HUDEP-2 (cell line): ENCODE results near the gene POLN.

ENCODE experiments used
- DNase-seq, 76 experiments: peaks; one replicate each; lab custom pipeline; 2025; ENCODE audit not compliant: unreplicated experiment in 76 of 76; lab: John Stamatoyannopoulos, UW

Gene POLN

GRCh38 chr4:2062808-2063524 lies 179.0 kb downstream of the POLN start:
- DNase-seq, result no peak

DNA sequence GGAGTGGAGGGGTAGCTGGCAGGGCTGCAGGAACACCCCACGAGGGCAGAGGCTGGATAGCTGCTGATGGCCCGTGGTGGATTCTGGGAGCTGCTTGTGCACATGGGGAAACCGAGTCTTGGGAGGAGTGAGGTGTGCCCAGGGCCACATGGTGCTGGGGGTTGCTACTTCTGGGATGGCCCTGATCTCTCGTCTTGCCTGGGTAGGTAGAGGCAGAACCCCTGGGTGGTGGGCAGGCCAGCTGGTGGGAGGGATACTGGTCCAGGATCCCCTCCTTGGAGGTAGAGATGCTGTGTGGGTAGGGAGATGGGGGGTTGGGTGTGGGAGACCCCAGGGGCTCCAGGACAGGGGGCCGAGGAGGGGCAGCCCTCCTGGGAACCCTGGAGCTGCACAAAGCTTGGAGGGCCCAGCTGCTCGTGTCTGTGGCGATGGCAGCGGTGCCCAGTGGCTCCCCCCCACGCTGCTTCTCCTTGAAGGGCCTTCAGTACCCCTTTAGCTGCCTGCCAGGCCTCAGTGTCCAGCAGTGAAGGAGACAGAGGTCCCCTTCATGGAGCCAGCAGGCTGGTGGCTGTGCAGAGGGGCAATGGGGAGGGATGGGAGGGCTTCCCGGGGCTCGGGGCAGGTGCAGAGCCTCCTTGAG lies 179.6 kb downstream of the POLN start:
- DNase-seq, result no peak

- DNase-seq, result no peak
Measured at GRCh38 chr4:2061186-2062131, 180.5 kb downstream of the POLN start.

- DNase-seq, result no peak
Measured at GRCh38 chr4:2060611-2061185, 181.2 kb downstream of the POLN start.

- no peak for DNase-seq
Measured at GRCh38 chr4:2059726-2060602, 182.0 kb downstream of the POLN start.

- peak in 10 of 76 experiments; percentile 3 to 57 (median 18) for DNase-seq
Measured at GRCh38 chr4:2059046-2059725, 182.7 kb downstream of the POLN start, which contains the start of gene NAT8L. TSS of gene NAT8L (plus strand) at chr4:2059327. CDS start at chr4:2059512, 185 bp downstream.

DNA sequence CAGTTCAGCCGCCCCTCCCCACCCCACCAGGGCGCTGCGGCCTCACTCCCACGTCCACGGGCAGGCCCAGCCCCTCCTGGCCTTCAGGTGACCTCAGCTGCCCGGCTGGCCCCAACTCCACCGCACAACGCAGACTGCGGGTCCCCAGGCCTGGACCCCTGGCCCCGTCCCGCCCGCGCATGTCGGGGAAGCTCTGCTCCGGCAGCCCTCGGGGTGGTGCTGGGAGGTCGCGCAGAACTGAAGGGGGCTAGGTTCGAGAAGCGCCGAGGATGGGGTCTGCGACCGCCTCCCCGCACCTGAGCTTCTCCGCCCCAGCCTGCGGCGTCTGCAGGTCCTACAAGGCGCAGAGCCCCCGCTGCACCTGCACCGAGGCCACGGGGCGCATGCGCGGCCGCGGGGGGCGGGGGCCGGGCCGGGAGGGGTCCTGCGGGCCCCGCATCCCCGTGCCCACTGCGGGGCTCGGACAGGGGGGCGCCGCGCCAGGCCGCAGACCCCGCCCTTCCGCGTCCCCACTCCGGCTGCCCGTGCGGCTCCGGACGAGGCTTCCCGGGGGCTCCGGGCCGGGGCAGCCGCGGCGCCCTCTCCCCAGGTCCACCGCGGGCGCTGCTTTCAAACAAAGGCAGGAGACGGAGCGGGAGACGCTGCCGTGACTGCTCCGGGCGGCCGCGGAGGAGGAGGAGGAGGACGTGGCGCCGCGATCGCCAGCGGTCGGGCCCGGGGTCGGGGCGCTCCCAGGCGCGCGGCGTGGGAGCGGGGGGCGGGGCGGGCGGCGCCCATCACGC lies 183.5 kb downstream of the POLN start:
- peak in 2 of 76 experiments; percentile 7 to 29 for DNase-seq

GRCh38 chr4:2057382-2058065 lies 184.4 kb downstream of the POLN start:
- DNase-seq, result no peak

GRCh38 chr4:2054217-2054616 lies 187.7 kb downstream of the POLN start:
- no peak for DNase-seq

DNA sequence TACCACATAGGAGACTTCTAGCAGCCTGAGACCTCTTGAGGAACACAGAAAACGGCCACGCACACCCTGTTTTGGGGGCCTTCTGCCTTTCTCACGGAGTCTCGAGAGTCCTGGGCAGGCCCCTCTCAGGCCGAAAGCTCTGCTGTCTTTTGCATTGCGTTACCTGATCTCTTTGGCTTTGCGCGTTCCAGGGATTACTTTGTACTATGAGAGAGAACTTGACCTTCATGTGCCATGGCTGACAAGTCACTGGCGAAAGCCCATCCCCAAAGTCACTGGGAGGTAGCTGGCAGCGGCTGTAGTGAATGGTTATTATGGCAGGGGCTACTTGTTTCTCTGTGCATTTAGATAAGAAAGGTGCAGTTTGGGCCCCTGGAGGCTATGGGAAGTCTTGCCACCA lies 190.8 kb downstream of the POLN start:
- no peak for DNase-seq

DNA sequence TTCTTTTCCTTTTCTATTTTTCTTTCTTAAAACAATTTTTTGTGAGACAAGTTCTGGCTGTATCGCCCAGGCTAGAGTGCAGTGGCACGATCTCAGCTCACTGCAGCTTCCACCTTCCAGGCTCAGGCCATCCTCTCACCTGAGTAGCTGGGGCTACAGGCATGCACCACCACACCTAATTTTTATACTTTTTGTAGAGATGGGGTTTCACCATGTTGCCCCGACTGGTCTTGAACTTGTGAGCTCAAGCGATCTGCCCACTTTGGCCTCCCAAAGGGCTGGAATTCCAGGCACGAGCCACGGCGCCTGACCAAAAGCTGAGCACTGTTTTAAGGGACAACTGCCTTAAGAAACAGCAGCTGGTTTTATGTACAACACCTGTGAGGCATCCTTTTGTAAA lies 192.1 kb downstream of the POLN start:
- no peak for DNase-seq

DNA sequence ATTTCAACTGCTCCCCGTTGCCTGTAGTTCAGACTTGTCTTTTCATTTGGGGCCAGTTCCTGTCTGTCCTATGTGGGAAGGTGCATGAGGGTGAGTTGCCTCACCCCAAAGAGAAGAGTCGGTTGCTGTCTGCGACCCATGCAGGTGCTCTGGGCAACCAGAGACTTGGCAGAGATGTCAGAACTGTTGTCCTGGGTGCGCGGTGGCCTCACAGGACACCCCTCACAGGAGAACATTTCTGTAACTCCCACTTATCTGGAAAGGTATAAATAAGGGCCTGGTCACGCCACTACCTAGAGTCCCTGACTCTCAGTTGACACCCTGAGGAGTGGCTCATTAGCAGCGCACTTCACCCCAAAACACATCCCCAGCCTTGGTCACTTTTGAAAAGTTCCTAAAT lies 192.5 kb downstream of the POLN start:
- DNase-seq, result no peak

DNA sequence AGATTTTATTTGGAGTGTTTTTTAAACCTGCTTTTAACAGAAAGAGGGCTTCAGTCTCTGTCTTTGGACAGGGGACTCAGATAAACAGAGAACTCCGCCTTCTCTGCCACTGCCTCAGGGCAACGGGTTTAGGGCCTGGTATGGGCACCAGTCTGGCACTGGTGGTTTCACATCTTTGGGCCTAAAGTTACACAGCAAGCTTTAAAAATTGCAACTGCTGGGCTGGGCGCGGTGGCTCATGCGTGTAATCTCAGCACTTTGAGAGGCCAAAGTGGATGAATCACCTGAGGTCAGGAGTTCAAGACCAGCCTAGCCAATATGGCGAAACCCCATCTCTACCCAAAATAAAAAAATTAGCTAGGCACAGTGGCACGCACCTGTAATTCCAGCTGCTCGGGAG lies 193.1 kb downstream of the POLN start:
- DNase-seq, result no peak

DNA sequence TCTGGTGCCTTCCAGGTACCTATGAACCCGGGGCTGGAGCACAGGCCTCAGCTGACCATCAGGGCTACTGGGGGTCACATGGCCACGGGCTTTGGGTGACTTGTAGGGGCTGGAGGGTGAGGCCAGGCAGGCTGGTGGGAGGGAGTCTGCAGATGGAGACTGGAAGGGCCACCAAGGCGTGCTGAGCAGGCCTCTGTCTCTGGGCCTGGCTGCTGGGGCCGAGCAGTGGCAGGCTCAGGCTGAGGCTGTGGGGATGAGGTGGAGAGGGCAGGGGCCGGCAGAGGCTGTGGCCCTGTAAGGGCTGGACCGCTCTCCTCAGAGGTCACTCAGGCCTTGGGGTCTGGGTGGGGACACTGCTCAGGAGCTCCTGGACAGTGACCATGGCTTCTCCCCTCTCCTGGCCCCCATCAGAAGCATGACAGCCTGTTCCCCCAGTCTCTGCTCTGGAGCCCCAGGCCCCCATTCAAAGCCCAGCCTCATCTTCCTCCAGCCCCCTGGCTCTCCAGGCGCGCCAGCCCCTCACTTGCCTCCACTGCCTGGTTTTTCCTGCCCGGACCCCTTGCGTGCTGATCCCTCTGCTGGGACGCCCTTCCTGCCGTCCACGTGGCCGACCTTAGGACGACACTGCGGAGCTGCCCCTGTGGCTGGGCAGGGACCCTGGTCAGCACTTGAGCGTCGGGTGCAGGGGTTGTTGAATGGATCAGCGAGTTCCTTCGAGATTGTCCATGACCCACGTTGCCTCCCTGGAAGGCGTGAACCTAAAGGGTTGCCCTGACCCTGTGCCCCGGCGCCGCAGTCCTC lies 193.9 kb downstream of the POLN start:
- no peak for DNase-seq

DNA sequence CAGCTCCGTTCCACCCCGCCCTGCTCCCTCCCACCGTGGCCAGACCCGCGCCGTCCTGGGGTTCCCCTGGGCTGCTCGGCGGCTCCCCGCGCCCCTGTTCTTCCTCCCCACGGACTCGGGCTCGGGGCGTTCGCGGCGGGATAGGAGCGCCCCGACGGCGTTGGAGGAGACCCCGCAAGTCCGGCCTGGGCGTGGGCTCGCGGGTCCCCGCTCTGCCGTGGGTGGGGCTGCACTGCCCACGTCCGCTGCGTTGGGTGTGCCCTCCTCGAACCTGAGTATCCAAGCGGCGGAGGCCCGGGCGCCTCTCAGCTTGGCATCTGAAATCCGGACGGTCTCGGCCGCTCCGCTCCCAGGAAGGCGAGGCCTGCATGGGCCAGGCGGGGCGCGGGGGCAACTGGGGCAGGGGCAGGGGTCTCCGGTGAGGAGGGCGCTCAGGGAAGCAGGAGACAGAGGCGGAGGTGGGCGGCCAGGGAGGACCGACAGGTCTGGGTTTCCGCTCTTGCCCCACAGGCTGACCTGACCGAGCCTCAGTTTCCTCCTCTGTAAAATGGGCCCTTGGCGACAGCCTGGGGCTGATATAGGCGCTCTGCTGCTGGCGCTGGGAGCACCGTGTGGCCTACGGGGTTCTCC lies 194.8 kb downstream of the POLN start:
- DNase-seq, result no peak

- no peak for DNase-seq
Measured at GRCh38 chr4:2046031-2046961, 195.6 kb downstream of the POLN start.
